ENCODE results near the gene BNIP2. TPM values are rescaled to one million over a fixed set of nuclear protein-coding genes. Genes with fewer than 3 reads are reported as not detected.

The BNIP2 gene
- total RNA-seq, 1 experiment from 2014 or later: 53.1 TPM

DNA sequence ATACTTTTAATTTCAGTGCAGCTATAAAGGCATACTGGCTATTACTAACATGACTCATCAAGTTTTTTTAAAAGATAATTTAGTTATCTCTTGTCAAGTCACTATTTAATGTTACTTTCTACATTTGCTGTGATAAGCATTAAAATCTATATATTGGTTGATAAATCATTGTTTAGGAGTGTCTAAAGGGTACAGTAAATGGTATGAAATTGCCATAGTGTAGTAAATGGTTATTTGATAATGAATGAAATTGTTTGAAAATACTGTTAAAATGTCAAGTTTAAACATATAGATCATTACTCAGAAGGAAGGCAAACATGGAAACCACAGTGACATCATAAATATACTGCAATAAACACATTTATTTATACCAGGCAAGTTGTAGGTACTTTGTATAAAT lies 13.2 kb upstream of the BNIP2 start:
- intact Hi-C loops (cut with micrococcal nuclease): no loop called here
- no peaks in the 10 kb centered on the region for H3K27me3 ChIP-seq (ENCODE audit: insufficient read depth, low read length)
- H3K9me2 ChIP-seq (ENCODE audit: insufficient read depth): no peaks in the 10 kb centered on the region
- RAD21 ChIA-PET (ENCODE audit: low non-redundant PET in 1 of 2, low total read pairs in 2 of 2, uncharacterized antibody in 2 of 2, unreplicated experiment in 2 of 2): no interaction called here
- no TSS peak for BruUV-seq (replicated peaks)
- H3K9ac ChIP-seq (ENCODE audit: low read length): no peak overlapping the region
- H3K4me1 ChIP-seq (ENCODE audit: control insufficient read depth in 1 of 2, insufficient read depth in 2 of 2, low read length in 2 of 2): peaks cover 0 to 8% of the 10 kb centered on the region in 2 experiments; a peak in 2 of 4 replicates
- H3K36me3 ChIP-seq (ENCODE audit: control insufficient read depth in 1 of 2, insufficient read depth in 2 of 2, low read length in 2 of 2): no peaks in the 10 kb centered on the region
- no peak overlapping the region for H3K4me3 ChIP-seq (replicated peaks in 1 of 2; ENCODE audit: low read depth in 1 of 2, low read length in 2 of 2)
- H3K9me3 ChIP-seq (ENCODE audit: control insufficient read depth in 1 of 2, insufficient read depth in 1 of 2, low read depth in 1 of 2, low read length in 2 of 2): no peaks in the 10 kb centered on the region
- H4K20me1 ChIP-seq (ENCODE audit: insufficient read depth): no peaks in the 10 kb centered on the region
- ATAC-seq: no peak
- peak overlapping the region; percentile 71 for H2AFZ ChIP-seq (ENCODE audit: low read depth, low read length, poor library complexity, severe bottlenecking)
- H3K79me2 ChIP-seq (ENCODE audit: insufficient read depth, low read length): no peaks in the 10 kb centered on the region
- H3K27ac ChIP-seq (ENCODE audit: low read depth, low read length): no peak overlapping the region
- DNase-seq (ENCODE audit: low read depth, low spot score): no peak
- TF ChIP-seq, protein P1, sequence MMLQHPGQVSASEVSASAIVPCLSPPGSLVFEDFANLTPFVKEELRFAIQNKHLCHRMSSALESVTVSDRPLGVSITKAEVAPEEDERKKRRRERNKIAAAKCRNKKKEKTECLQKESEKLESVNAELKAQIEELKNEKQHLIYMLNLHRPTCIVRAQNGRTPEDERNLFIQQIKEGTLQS (IDR thresholded peaks at IDR 0.05): no peak
- TF ChIP-seq EZH2 (IDR thresholded peaks at IDR 0.05) (no peak), CBX3 (IDR thresholded peaks at IDR 0.05; ENCODE audit: low read depth) (no peak), EZH2phosphoT487 (IDR thresholded peaks at IDR 0.05; ENCODE audit: borderline replicate concordance) (no peak), YY1 (IDR thresholded peaks at IDR 0.05; ENCODE audit: extremely low read depth, insufficient replicate concordance, low read depth, low read length) (no peak)
- POLR2A ChIA-PET: no interaction called here
- H3K4me2 ChIP-seq (ENCODE audit: low read length): no peak overlapping the region
- CTCF ChIA-PET: interaction anchor here (1.4 to 1.7 kb wide), 3 partner anchors 11 to 22 kb away, joined by 4 to 6 read pairs (median 5); no protein-coding TSS in a partner anchor

DNA sequence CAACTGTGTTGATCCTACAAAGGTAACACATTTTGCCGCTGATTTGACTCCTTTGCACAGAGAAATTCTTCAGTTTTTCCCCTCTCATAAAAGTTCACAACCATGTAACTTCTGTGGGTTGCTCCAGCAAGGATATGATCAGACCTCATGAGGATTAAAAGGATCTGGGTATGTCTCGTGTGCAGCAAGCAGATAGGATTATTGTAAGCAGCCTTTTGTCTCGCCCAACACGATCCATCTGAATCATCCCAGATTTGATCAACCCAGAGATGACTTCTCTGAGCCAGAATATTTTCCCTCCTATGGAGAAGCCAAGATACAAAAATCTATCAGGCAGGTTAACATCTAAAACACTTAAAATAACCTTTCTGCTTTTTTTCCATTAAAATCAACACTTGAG lies 12.8 kb upstream of the BNIP2 start:
- no peaks in the 10 kb centered on the region for H3K36me3 ChIP-seq (ENCODE audit: control insufficient read depth in 1 of 2, insufficient read depth in 2 of 2, low read length in 2 of 2)
- no peak for TF ChIP-seq ZFX (IDR thresholded peaks at IDR 0.05)
- TF ChIP-seq RAD21 (IDR thresholded peaks at IDR 0.05; ENCODE audit: low read depth): no peak
- TF ChIP-seq EZH2phosphoT487 (IDR thresholded peaks at IDR 0.05; ENCODE audit: borderline replicate concordance): no peak
- no peak for TF ChIP-seq ZNF274 (IDR thresholded peaks at IDR 0.05; ENCODE audit: low read depth, low read length)
- TF ChIP-seq CEBPB (IDR thresholded peaks at IDR 0.05; ENCODE audit: low read depth): no peak
- TF ChIP-seq POLR2A (IDR thresholded peaks at IDR 0.05; ENCODE audit: borderline replicate concordance, extremely low read depth, insufficient read depth, insufficient read length): no peak
- TF ChIP-seq SRF (IDR thresholded peaks at IDR 0.05; ENCODE audit: low read depth): no peak
- no peaks in the 10 kb centered on the region for H3K9me2 ChIP-seq (ENCODE audit: insufficient read depth)
- H2AFZ ChIP-seq (ENCODE audit: low read depth, low read length, poor library complexity, severe bottlenecking): peak overlapping the region; percentile 71
- ChIA-PET CTCF (interaction anchor here (1.4 to 1.7 kb wide), 3 partner anchors 11 to 23 kb away, joined by 4 to 6 read pairs (median 5); no protein-coding TSS in a partner anchor), RAD21 (ENCODE audit: low non-redundant PET in 1 of 2, low total read pairs in 2 of 2, uncharacterized antibody in 2 of 2, unreplicated experiment in 2 of 2) (no interaction called here), POLR2A (no interaction called here)
- H3K4me1 ChIP-seq (ENCODE audit: control insufficient read depth in 1 of 2, insufficient read depth in 2 of 2, low read length in 2 of 2): peaks cover 0 to 8% of the 10 kb centered on the region in 2 experiments; a peak in 2 of 4 replicates
- H3K79me2 ChIP-seq (ENCODE audit: insufficient read depth, low read length): no peaks in the 10 kb centered on the region
- H3K27me3 ChIP-seq (ENCODE audit: insufficient read depth, low read length): no peaks in the 10 kb centered on the region
- DNase-seq (ENCODE audit: low read depth, low spot score) (no peak), ATAC-seq (no peak)
- no peak overlapping the region for H3K27ac ChIP-seq (ENCODE audit: low read depth, low read length)
- no peak overlapping the region for H3K4me2 ChIP-seq (ENCODE audit: low read length)
- intact Hi-C loops (cut with micrococcal nuclease): no loop called here
- H3K4me3 ChIP-seq (replicated peaks in 1 of 2; ENCODE audit: low read depth in 1 of 2, low read length in 2 of 2): no peak overlapping the region
- H3K9me3 ChIP-seq (ENCODE audit: control insufficient read depth in 1 of 2, insufficient read depth in 1 of 2, low read depth in 1 of 2, low read length in 2 of 2): no peaks in the 10 kb centered on the region
- H4K20me1 ChIP-seq (ENCODE audit: insufficient read depth): no peaks in the 10 kb centered on the region
- H3K9ac ChIP-seq (ENCODE audit: low read length): no peak overlapping the region
- BruUV-seq (replicated peaks): no TSS peak

All from HCT116 (cell line).